H1 (cell line): ENCODE measurements around the gene SYT17.

Source experiments
- EP300 ChIP-seq, 2 experiments: IDR thresholded peaks; 1 replicate in 1 of 2; 2 replicates in 1 of 2; pipeline ENCODE4 v1.6.1; 2011 to 2012; ENCODE audit warnings: low read depth in 2 of 2, low read length in 2 of 2, mild to moderate bottlenecking in 2 of 2, borderline replicate concordance in 1 of 2, inconsistent platforms in 1 of 2, moderate library complexity in 1 of 2
- POLR2A ChIP-seq, 2 experiments: IDR thresholded peaks; 1 replicate in 1 of 2; 2 replicates in 1 of 2; pipeline ENCODE4 v1.6.1; 2011; ENCODE audit warnings: low read depth in 2 of 2, low read length in 2 of 2, mild to moderate bottlenecking in 2 of 2; ENCODE audit errors: control extremely low read depth in 1 of 2
- SIX5 ChIP-seq: IDR thresholded peaks from 2 replicates; pipeline ENCODE4 v1.6.1; 2011; ENCODE audit warnings: mild to moderate bottlenecking, low read depth, low read length
- SP2 ChIP-seq: IDR thresholded peaks from 2 replicates; pipeline ENCODE4 v1.6.1; 2012; ENCODE audit warnings: mild to moderate bottlenecking, low read length, inconsistent platforms
- TF ChIP-seq, protein P1 (sequence below), 3 experiments: IDR thresholded peaks; 1 replicate in 2 of 3; 2 replicates in 1 of 3; pipeline versions ENCODE4 v1.5.1 to v1.6.1; 2011; ENCODE audit warnings: low read length in 3 of 3, mild to moderate bottlenecking in 3 of 3, inconsistent platforms in 2 of 3, low read depth in 1 of 3, moderate library complexity in 1 of 3; ENCODE audit not compliant: insufficient read depth in 1 of 3; ENCODE audit errors: control extremely low read depth in 1 of 3
- TF ChIP-seq, protein P2 (sequence below): IDR thresholded peaks from 2 replicates; pipeline ENCODE4 v1.6.1; 2011; ENCODE audit warnings: low read length, improper control_type of control experiment
- TF ChIP-seq, protein P3 (sequence below): IDR thresholded peaks from 2 replicates; pipeline ENCODE4 v1.6.1; 2012; ENCODE audit warnings: inconsistent platforms
- TF ChIP-seq, protein P4 (sequence below): IDR thresholded peaks from 2 replicates; pipeline ENCODE4 v1.6.1; 2011; ENCODE audit warnings: low read depth, mild to moderate bottlenecking, low read length; ENCODE audit not compliant: insufficient read depth

DNA sequence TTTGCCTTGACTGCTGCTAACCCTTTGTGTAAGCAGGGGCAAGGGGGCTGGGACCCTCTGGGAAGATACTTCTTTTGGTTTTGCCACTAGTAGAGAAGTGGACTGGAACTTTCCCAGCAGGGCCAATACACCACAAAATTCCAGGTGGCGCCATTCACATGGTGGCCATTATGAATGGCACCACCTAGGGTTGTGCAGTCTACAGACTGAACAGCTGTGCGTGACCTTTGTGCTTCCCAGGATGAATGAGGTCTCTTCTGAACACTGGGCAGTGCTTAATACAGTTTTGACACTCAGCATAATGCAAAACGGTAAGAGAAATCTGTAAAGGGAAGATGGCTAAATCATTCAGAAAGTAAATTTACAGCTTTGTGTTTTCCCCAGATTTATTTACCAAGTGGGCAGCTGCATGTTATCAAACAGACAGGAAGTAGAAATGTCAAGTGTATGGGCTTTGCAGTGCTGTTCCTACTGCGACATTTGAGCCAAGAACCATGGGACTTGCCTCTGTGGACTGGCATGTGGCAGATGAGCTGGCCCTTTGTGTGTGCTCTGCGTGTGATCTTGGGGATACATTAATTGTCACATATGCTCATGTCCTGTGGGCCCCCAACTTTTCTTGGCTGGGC is 9.2 kb downstream of the SYT17 start:
- TF ChIP-seq EP300 (IDR thresholded peaks at IDR 0.05; ENCODE audit: borderline replicate concordance in 1 of 2, low read depth in 2 of 2, low read length in 2 of 2) (no peak), POLR2A (IDR thresholded peaks at IDR 0.05; ENCODE audit: control extremely low read depth in 1 of 2, low read depth in 2 of 2, low read length in 2 of 2) (no peak), SP2 (no peak), SIX5 (no peak)
- TF ChIP-seq, protein P1, sequence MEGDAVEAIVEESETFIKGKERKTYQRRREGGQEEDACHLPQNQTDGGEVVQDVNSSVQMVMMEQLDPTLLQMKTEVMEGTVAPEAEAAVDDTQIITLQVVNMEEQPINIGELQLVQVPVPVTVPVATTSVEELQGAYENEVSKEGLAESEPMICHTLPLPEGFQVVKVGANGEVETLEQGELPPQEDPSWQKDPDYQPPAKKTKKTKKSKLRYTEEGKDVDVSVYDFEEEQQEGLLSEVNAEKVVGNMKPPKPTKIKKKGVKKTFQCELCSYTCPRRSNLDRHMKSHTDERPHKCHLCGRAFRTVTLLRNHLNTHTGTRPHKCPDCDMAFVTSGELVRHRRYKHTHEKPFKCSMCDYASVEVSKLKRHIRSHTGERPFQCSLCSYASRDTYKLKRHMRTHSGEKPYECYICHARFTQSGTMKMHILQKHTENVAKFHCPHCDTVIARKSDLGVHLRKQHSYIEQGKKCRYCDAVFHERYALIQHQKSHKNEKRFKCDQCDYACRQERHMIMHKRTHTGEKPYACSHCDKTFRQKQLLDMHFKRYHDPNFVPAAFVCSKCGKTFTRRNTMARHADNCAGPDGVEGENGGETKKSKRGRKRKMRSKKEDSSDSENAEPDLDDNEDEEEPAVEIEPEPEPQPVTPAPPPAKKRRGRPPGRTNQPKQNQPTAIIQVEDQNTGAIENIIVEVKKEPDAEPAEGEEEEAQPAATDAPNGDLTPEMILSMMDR (IDR thresholded peaks at IDR 0.05; ENCODE audit: control extremely low read depth in 1 of 3, insufficient read depth in 1 of 3, low read depth in 1 of 3, low read length in 3 of 3), result peak; percentile 32 to 53 (median 50); a peak in 3 of 4 replicates
- TF ChIP-seq, protein P2, sequence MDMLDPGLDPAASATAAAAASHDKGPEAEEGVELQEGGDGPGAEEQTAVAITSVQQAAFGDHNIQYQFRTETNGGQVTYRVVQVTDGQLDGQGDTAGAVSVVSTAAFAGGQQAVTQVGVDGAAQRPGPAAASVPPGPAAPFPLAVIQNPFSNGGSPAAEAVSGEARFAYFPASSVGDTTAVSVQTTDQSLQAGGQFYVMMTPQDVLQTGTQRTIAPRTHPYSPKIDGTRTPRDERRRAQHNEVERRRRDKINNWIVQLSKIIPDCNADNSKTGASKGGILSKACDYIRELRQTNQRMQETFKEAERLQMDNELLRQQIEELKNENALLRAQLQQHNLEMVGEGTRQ, result no peak
- TF ChIP-seq, protein P3, sequence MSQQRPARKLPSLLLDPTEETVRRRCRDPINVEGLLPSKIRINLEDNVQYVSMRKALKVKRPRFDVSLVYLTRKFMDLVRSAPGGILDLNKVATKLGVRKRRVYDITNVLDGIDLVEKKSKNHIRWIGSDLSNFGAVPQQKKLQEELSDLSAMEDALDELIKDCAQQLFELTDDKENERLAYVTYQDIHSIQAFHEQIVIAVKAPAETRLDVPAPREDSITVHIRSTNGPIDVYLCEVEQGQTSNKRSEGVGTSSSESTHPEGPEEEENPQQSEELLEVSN, result no peak
- TF ChIP-seq, protein P4, sequence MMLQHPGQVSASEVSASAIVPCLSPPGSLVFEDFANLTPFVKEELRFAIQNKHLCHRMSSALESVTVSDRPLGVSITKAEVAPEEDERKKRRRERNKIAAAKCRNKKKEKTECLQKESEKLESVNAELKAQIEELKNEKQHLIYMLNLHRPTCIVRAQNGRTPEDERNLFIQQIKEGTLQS, result no peak
